H1 (cell line): Measurements from ENCODE around the gene TMEM38A. TPM values are rescaled to one million over a fixed set of nuclear protein-coding genes. Genes with fewer than 3 reads are reported as not detected.

Experiments
- CTCF ChIA-PET: fragments of 300-600 bp; sonication (Branson Sonifier 250); formaldehyde crosslinking; loops from one replicate; lab custom pipeline; 2021; ENCODE audit not compliant: partially characterized antibody; lab: Charles Lee
- POLR2A ChIA-PET: fragments of 300-600 bp; sonication (Branson Sonifier 250); formaldehyde crosslinking; loops from one replicate; lab custom pipeline; 2021; ENCODE audit warnings: inconsistent platforms; ENCODE audit not compliant: partially characterized antibody; lab: Charles Lee
- DNase-seq, 2 experiments: peaks; one replicate each; pipeline versions ENCODE4 v3.0.0 to v3.0.0-alpha.2; 2010 to 2022; ENCODE audit warnings: low spot score in 2 of 2, low read depth in 1 of 2, mixed read lengths in 1 of 2
- FAIRE-seq: peaks from 2 replicates; lab custom pipeline; 2011; peaks lifted over from hg19 to GRCh38; lab: Jason Lieb, UNC
- H2AFZ ChIP-seq: 2 replicates; pipeline ENCODE4 v1.8.1; 2012; ENCODE audit warnings: low read length, inconsistent platforms
- H2AK5ac ChIP-seq: 2 replicates; pipeline ENCODE4 v1.6.1; 2013; ENCODE audit warnings: low read depth, low read length
- H2BK120ac ChIP-seq: replicated peaks from 2 replicates; pipeline ENCODE3; 2013; ENCODE audit warnings: low read depth, low read length, inconsistent platforms
- H2BK12ac ChIP-seq: 2 replicates; pipeline ENCODE4 v1.6.1; 2013; ENCODE audit warnings: low read depth, low read length
- H2BK15ac ChIP-seq: 2 replicates; pipeline ENCODE4 v1.6.1; 2013; ENCODE audit warnings: low read length
- H2BK20ac ChIP-seq: 2 replicates; pipeline ENCODE4 v1.6.1; 2013; ENCODE audit warnings: low read length
- H2BK5ac ChIP-seq: 2 replicates; pipeline ENCODE4 v1.6.1; 2013; ENCODE audit warnings: low read depth, low read length
- H3K14ac ChIP-seq: 2 replicates; pipeline ENCODE4 v1.6.1; 2013; ENCODE audit warnings: inconsistent platforms; ENCODE audit not compliant: insufficient read length
- H3K18ac ChIP-seq: 2 replicates; pipeline ENCODE4 v1.6.1; 2013; ENCODE audit warnings: low read length; ENCODE audit errors: extremely low read depth
- H3K23ac ChIP-seq: 2 replicates; pipeline ENCODE4 v1.6.1; 2013; ENCODE audit warnings: inconsistent platforms; ENCODE audit not compliant: insufficient read length
- H3K23me2 ChIP-seq: 2 replicates; pipeline ENCODE4 v1.6.1; 2013; ENCODE audit warnings: low read depth, low read length
- H3K27ac ChIP-seq: 2 replicates; pipeline ENCODE4 v1.6.1; 2011; ENCODE audit warnings: low read depth, low read length, inconsistent platforms
- H3K27me3 ChIP-seq, 4 experiments: replicated peaks in 1 of 4; 1 replicate in 1 of 4; 2 replicates in 3 of 4; pipeline versions ENCODE4 v1.6.1 to v1.8.1; 2011 to 2013; ENCODE audit warnings: low read length in 3 of 4, mild to moderate bottlenecking in 3 of 4, inconsistent platforms in 2 of 4, mixed read lengths in 2 of 4, moderate library complexity in 1 of 4; ENCODE audit not compliant: control insufficient read depth in 3 of 4, insufficient read depth in 3 of 4; ENCODE audit errors: extremely low read depth in 1 of 4
- H3K36me3 ChIP-seq, 4 experiments: 2 replicates each; pipeline versions ENCODE4 v1.6.1 to v1.8.1; 2011 to 2013; ENCODE audit warnings: mild to moderate bottlenecking in 4 of 4, low read length in 3 of 4, moderate library complexity in 2 of 4, control low read depth in 1 of 4, inconsistent platforms in 1 of 4; ENCODE audit not compliant: insufficient read depth in 4 of 4, control insufficient read depth in 2 of 4
- H3K4ac ChIP-seq: replicated peaks from 2 replicates; pipeline ENCODE3; 2013; ENCODE audit warnings: low read length, low read depth, mixed read lengths, inconsistent platforms; ENCODE audit not compliant: insufficient read length
- H3K4me1 ChIP-seq, 4 experiments: replicated peaks in 1 of 4; 1 replicate in 1 of 4; 2 replicates in 3 of 4; pipeline versions ENCODE4 v1.6.1 to v1.8.1; 2011 to 2013; ENCODE audit warnings: low read length in 3 of 4, inconsistent platforms in 2 of 4, mixed read lengths in 1 of 4; ENCODE audit not compliant: insufficient read depth in 4 of 4, control insufficient read depth in 3 of 4
- H3K4me2 ChIP-seq, 2 experiments: 2 replicates each; pipeline versions ENCODE4 v1.6.1 to v1.8.1; 2011 to 2013; ENCODE audit warnings: low read depth in 2 of 2, low read length in 2 of 2, control low read depth in 1 of 2, inconsistent platforms in 1 of 2, mild to moderate bottlenecking in 1 of 2; ENCODE audit not compliant: insufficient read depth in 1 of 2
- H3K4me3 ChIP-seq, 4 experiments: fragments of 200-600, 300-600 bp in 1 of 4; sonication (generic), shearing (Covaris generic), sonication (Bioruptor Twin) in 1 of 4; 2 replicates each; pipeline versions ENCODE4 v1.5.1 to v1.8.1; 2011 to 2016; ENCODE audit warnings: low read length in 4 of 4, low read depth in 3 of 4, control low read depth in 2 of 4, inconsistent platforms in 2 of 4, mild to moderate bottlenecking in 2 of 4, mixed read lengths in 1 of 4, moderate library complexity in 1 of 4; ENCODE audit not compliant: insufficient read depth in 2 of 4; ENCODE audit errors: extremely low read depth in 1 of 4
- H3K56ac ChIP-seq: replicated peaks from 2 replicates; pipeline ENCODE3; 2013; ENCODE audit warnings: low read depth, mild to moderate bottlenecking, mixed read lengths, low read length, inconsistent platforms; ENCODE audit not compliant: insufficient read length
- H3K79me1 ChIP-seq: 2 replicates; pipeline ENCODE4 v1.6.1; 2013; ENCODE audit warnings: low read depth, low read length, control low read depth
- H3K79me2 ChIP-seq, 2 experiments: 2 replicates each; pipeline versions ENCODE4 v1.6.1 to v1.8.1; 2012 to 2013; ENCODE audit warnings: low read length in 2 of 2, mild to moderate bottlenecking in 2 of 2, inconsistent platforms in 1 of 2; ENCODE audit not compliant: insufficient read depth in 2 of 2, control insufficient read depth in 1 of 2
- H3K9ac ChIP-seq, 4 experiments: replicated peaks in 1 of 4; 1 replicate in 1 of 4; 2 replicates in 3 of 4; pipeline versions ENCODE4 v1.6.1 to v1.8.1; 2011 to 2013; ENCODE audit warnings: low read depth in 3 of 4, low read length in 3 of 4, control low read depth in 2 of 4, mild to moderate bottlenecking in 2 of 4, moderate library complexity in 2 of 4, inconsistent platforms in 1 of 4; ENCODE audit errors: extremely low read depth in 1 of 4
- H3K9me3 ChIP-seq, 2 experiments: 2 replicates each; pipeline versions ENCODE4 v1.6.1 to v1.8.1; 2012 to 2013; ENCODE audit warnings: mild to moderate bottlenecking in 2 of 2, moderate library complexity in 2 of 2, control low read depth in 1 of 2, inconsistent platforms in 1 of 2, low read depth in 1 of 2, low read length in 1 of 2, mixed read lengths in 1 of 2; ENCODE audit not compliant: insufficient read depth in 2 of 2
- H4K20me1 ChIP-seq, 2 experiments: replicated peaks in 1 of 2; 2 replicates each; pipeline versions ENCODE3 to v1.8.1; 2011 to 2013; ENCODE audit warnings: inconsistent platforms in 2 of 2, low read length in 2 of 2, mild to moderate bottlenecking in 1 of 2; ENCODE audit not compliant: insufficient read depth in 2 of 2, control insufficient read depth in 1 of 2
- H4K5ac ChIP-seq: 2 replicates; pipeline ENCODE4 v1.6.1; 2013; ENCODE audit warnings: low read length, low read depth, mixed read lengths, inconsistent platforms; ENCODE audit not compliant: insufficient read length
- H4K8ac ChIP-seq: 2 replicates; pipeline ENCODE4 v1.8.0; 2013; ENCODE audit warnings: mild to moderate bottlenecking, moderate library complexity, low read length, inconsistent platforms; ENCODE audit not compliant: insufficient read depth; ENCODE audit errors: extremely low read depth
- H4K91ac ChIP-seq: replicated peaks from 2 replicates; pipeline ENCODE3; 2013; ENCODE audit warnings: low read length, mixed read lengths, inconsistent platforms; ENCODE audit not compliant: insufficient read length
- BACH1 ChIP-seq: IDR thresholded peaks from 2 replicates; pipeline ENCODE4 v1.6.1; 2012; ENCODE audit warnings: low read length, improper control_type of control experiment
- CEBPB ChIP-seq: IDR thresholded peaks from 2 replicates; pipeline ENCODE4 v1.6.1; 2012; ENCODE audit warnings: low read depth, low read length
- EZH2 ChIP-seq: fragments of 200-600 bp; sonication (generic); IDR thresholded peaks from 2 replicates; pipeline ENCODE4 v1.7.1; 2012; ENCODE audit warnings: low read depth, mild to moderate bottlenecking, moderate library complexity, low read length, inconsistent platforms; ENCODE audit not compliant: severe bottlenecking
- FOSL1 ChIP-seq: IDR thresholded peaks from 2 replicates; pipeline ENCODE4 v1.6.1; 2011; ENCODE audit warnings: mild to moderate bottlenecking, low read depth, low read length, moderate library complexity; ENCODE audit not compliant: insufficient read depth
- HDAC2 ChIP-seq, 2 experiments: fragments of 300-600 bp in 1 of 2; sonication (generic) in 1 of 2; IDR thresholded peaks; 2 replicates each; pipeline ENCODE4 v1.6.1; 2011 to 2012; ENCODE audit warnings: low read depth in 2 of 2, low read length in 2 of 2, mild to moderate bottlenecking in 2 of 2, moderate library complexity in 2 of 2, borderline replicate concordance in 1 of 2, inconsistent platforms in 1 of 2
- HDAC6 ChIP-seq: IDR thresholded peaks from one replicate; pipeline ENCODE4 v1.7.1; 2012; ENCODE audit warnings: low read depth, mild to moderate bottlenecking, inconsistent platforms, low read length, moderate library complexity
- JUN ChIP-seq: IDR thresholded peaks from 2 replicates; pipeline ENCODE4 v1.6.1; 2011; ENCODE audit warnings: low read depth, mild to moderate bottlenecking, improper control_type of control experiment, low read length
- NANOG ChIP-seq: IDR thresholded peaks from 2 replicates; pipeline ENCODE4 v1.6.1; 2011; ENCODE audit warnings: low read length, low read depth, mild to moderate bottlenecking, inconsistent platforms; ENCODE audit not compliant: insufficient read depth, poor library complexity, severe bottlenecking
- POLR2AphosphoS5 ChIP-seq: IDR thresholded peaks from 2 replicates; pipeline ENCODE4 v1.6.1; 2011; ENCODE audit warnings: low read depth, low read length
- RBBP5 ChIP-seq: IDR thresholded peaks from 2 replicates; pipeline ENCODE4 v1.7.1; 2012; ENCODE audit warnings: low read depth, mild to moderate bottlenecking, inconsistent platforms, low read length, moderate library complexity, borderline replicate concordance
- RFX5 ChIP-seq: IDR thresholded peaks from 2 replicates; pipeline ENCODE4 v1.6.1; 2011; ENCODE audit warnings: low read depth, low read length, improper control_type of control experiment, borderline replicate concordance
- SRF ChIP-seq: IDR thresholded peaks from 2 replicates; pipeline ENCODE4 v1.6.1; 2011; ENCODE audit warnings: mild to moderate bottlenecking, low read depth, low read length, moderate library complexity
- SUZ12 ChIP-seq: fragments of 200-600 bp; sonication (generic); IDR thresholded peaks from 2 replicates; pipeline ENCODE4 v1.6.1; 2012; ENCODE audit warnings: mild to moderate bottlenecking, inconsistent platforms, low read length, moderate library complexity, mixed read lengths
- TCF12 ChIP-seq: IDR thresholded peaks from 2 replicates; pipeline ENCODE4 v1.6.1; 2011; ENCODE audit warnings: low read depth, mild to moderate bottlenecking, low read length
- WGBS, 2 experiments: shearing (Covaris generic) in 1 of 2; methylation state at CpG; one replicate each; pipeline versions ENCODE4 v1.1.6 to v1.1.7; 2013 to 2015; ENCODE audit warnings: low lambda C conversion rate in 2 of 2, mixed read lengths in 2 of 2, inconsistent platforms in 1 of 2, low coverage in 1 of 2, missing lambda C conversion rate in 1 of 2; ENCODE audit not compliant: insufficient replicate concordance in 2 of 2, insufficient coverage in 1 of 2, insufficient read length in 1 of 2; ENCODE audit errors: extremely low coverage in 1 of 2, missing lambda C conversion rate in 1 of 2; 5-methylcytosine and 5-hydroxymethylcytosine counted together
- polyA plus RNA-seq, 7 experiments: library from polyadenylated mRNA; depleted of rRNA in 3 of 7; stranded (reverse) in 5 of 7; unstranded in 2 of 7; fragments of >200 nt in 5 of 7; fragments of 200-250 nt in 2 of 7; gene quantifications; 1 replicate in 5 of 7; 2 replicates in 1 of 7; 4 replicates in 1 of 7; pipeline versions ENCODE4 v1.2.1 to v1.2.3, GENCODE V29; 2011 to 2013; ENCODE audit warnings: missing spikeins in 2 of 7, mixed read lengths in 2 of 7
- total RNA-seq: library from RNA; stranded (reverse); fragmentation: NEBNext Ultra II Directional; extraction: Animal tissue kit (Norgen Biotek cat#: 25700); gene quantifications from 2 replicates; pipeline ENCODE4 v1.2.1, GENCODE V29; 2021

Gene TMEM38A
- total and polyA plus RNA-seq, 2 of the 8 experiments (the other 6 are each of a cell fraction or from before 2014, with no cell fraction given): 8.9 to 9.2 TPM

DNA sequence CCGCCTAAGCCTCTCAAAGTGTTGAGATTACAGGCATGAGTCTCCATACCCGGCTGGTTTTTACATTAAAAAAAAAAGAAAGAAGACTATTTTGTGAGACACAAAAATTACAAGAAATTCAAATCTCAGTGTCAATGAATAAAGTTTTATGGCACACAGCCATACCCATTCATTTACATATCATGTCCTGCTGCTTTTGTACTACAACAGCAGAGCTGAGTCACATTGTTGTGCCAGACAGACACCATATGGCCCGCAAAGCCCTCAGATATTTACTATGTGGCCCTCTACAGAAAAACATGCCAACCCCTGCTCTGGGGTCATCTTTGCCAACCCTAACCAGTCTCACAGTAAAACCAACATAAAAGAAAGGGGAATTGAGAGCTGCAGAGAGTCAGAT, 6.3 kb upstream of the TMEM38A start:
- Histone ChIP-seq H3K79me2 (peaks cover 13 to 32% of the 10 kb centered on the region in 2 experiments), H2BK12ac (no peak overlapping the region), H3K9ac (no peak overlapping the region), H2BK120ac (no peak overlapping the region), H3K27ac (no peak overlapping the region), H3K9me3 (no peaks in the 10 kb centered on the region), H3K14ac (no peak overlapping the region), H4K5ac (no peak overlapping the region), H3K23ac (no peak overlapping the region), H3K4me1 (peaks cover 0 to 3% (median under 1%) of the 10 kb centered on the region in 4 experiments; a peak in 2 of 7 replicates), H3K56ac (no peak overlapping the region), H3K4me3 (no peak overlapping the region), H3K36me3 (peaks cover 25 to 82% (median 53%) of the 10 kb centered on the region in 4 experiments), H4K20me1 (peaks cover 12 to 24% of the 10 kb centered on the region in 2 experiments), H2BK15ac (no peak overlapping the region), H2AFZ (no peak overlapping the region), H3K18ac (no peak overlapping the region), H4K8ac (no peak overlapping the region), H3K79me1 (peaks cover 13% of the 10 kb centered on the region), H2AK5ac (no peak overlapping the region), H4K91ac (no peak overlapping the region), H2BK20ac (no peak overlapping the region), H3K4ac (no peak overlapping the region), H3K4me2 (no peak overlapping the region), H2BK5ac (no peak overlapping the region), H3K23me2 (0 out of 2 replicates have a peak, but pooled peaks cover 3% of the 10 kb centered on the region), H3K27me3 (no peaks in the 10 kb centered on the region)
- 100% methylated on average over 3 of the region's 3 CpGs; no CpG with 5 or more reads in 1 of the 2 experiments for WGBS, 2 experiments
- CTCF ChIA-PET: interaction anchor here (1.3 kb wide), 1 partner anchor 9 kb away, joined by 3 read pairs; no protein-coding TSS in a partner anchor
- DNase-seq: no peak
- FAIRE-seq: no peak
- POLR2A ChIA-PET: interaction anchor here (1.0 to 2.0 kb wide), 6 partner anchors 9 to 153 kb away, joined by 3 to 13 read pairs (median 4); no protein-coding TSS in a partner anchor
- no peak for TF ChIP-seq FOSL1
- TF ChIP-seq SUZ12: no peak
- TF ChIP-seq EZH2: no peak
- no peak for TF ChIP-seq TCF12
- TF ChIP-seq HDAC2 (IDR thresholded peaks at IDR 0.05; ENCODE audit: borderline replicate concordance in 1 of 2, low read depth in 2 of 2, low read length in 2 of 2): no peak
- TF ChIP-seq HDAC6: no peak
- no peak for TF ChIP-seq RFX5
- TF ChIP-seq POLR2AphosphoS5: no peak
- no peak for TF ChIP-seq CEBPB
- TF ChIP-seq NANOG: no peak
- TF ChIP-seq JUN: no peak
- TF ChIP-seq BACH1: no peak
- no peak for TF ChIP-seq SRF
- no peak for TF ChIP-seq RBBP5
